H54 (cell line): ENCODE results near the gene LRRC18.

Experiments
- DNase-seq: peaks from one replicate; pipeline ENCODE4 v3.0.0; 2011; ENCODE audit warnings: low spot score, mixed read lengths; ENCODE audit not compliant: insufficient read length
- FAIRE-seq: peaks from 3 replicates; lab custom pipeline; 2011; peaks lifted over from hg19 to GRCh38; lab: Jason Lieb, UNC
- POLR2A ChIP-seq: IDR thresholded peaks from 2 replicates; pipeline ENCODE4 v1.6.1; 2011; ENCODE audit warnings: low read depth, mild to moderate bottlenecking, low read length

Gene LRRC18

GRCh38 chr10:48910548-48910947 is 29.1 kb downstream of the LRRC18 start:
- TF ChIP-seq POLR2A = no peak
- FAIRE-seq = no peak
- DNase-seq = no peak

GRCh38 chr10:48907730-48908129 is 31.9 kb downstream of the LRRC18 start:
- no peak for TF ChIP-seq POLR2A
- DNase-seq (no peak), FAIRE-seq (no peak)

GRCh38 chr10:48906841-48907240 is 32.8 kb downstream of the LRRC18 start:
- FAIRE-seq (no peak), DNase-seq (no peak)
- TF ChIP-seq POLR2A = no peak

- FAIRE-seq = no peak
- no peak for DNase-seq
- TF ChIP-seq POLR2A = no peak
Measured at GRCh38 chr10:48905311-48905710, 34.3 kb downstream of the LRRC18 start.

GRCh38 chr10:48904861-48905260 is 34.8 kb downstream of the LRRC18 start:
- no peak for TF ChIP-seq POLR2A
- DNase-seq (no peak), FAIRE-seq (no peak)

GRCh38 chr10:48903151-48903550 is 36.5 kb downstream of the LRRC18 start:
- TF ChIP-seq POLR2A = no peak
- FAIRE-seq (no peak), DNase-seq (no peak)

- TF ChIP-seq POLR2A = no peak
- FAIRE-seq = no peak
- no peak for DNase-seq
Measured at GRCh38 chr10:48902096-48902495, 37.5 kb downstream of the LRRC18 start.

- DNase-seq = no peak
- no peak for TF ChIP-seq POLR2A
- FAIRE-seq = no peak
Measured at GRCh38 chr10:48901319-48901718, 38.3 kb downstream of the LRRC18 start.

GRCh38 chr10:48900371-48900801 is 39.3 kb downstream of the LRRC18 start:
- no peak for TF ChIP-seq POLR2A
- no peak for DNase-seq
- no peak for FAIRE-seq

- TF ChIP-seq POLR2A = no peak
- no peak for FAIRE-seq
- DNase-seq = no peak
Measured at GRCh38 chr10:48899781-48900180, 39.9 kb downstream of the LRRC18 start.

GRCh38 chr10:48898426-48898825 is 41.2 kb downstream of the LRRC18 start:
- DNase-seq (no peak), FAIRE-seq (no peak)
- no peak for TF ChIP-seq POLR2A

- FAIRE-seq (no peak), DNase-seq (no peak)
- TF ChIP-seq POLR2A = no peak
Measured at GRCh38 chr10:48897441-48897790, 42.2 kb downstream of the LRRC18 start.

- no peak for FAIRE-seq
- TF ChIP-seq POLR2A = no peak
- no peak for DNase-seq
Measured at GRCh38 chr10:48896756-48897440, 42.7 kb downstream of the LRRC18 start.

- no peak for TF ChIP-seq POLR2A
- no peak for DNase-seq
- no peak for FAIRE-seq
Measured at GRCh38 chr10:48895803-48896195, 43.8 kb downstream of the LRRC18 start.
